AG04450 (cell line): Measurements from ENCODE around the gene LARGE1. TPM values are rescaled to one million over a fixed set of nuclear protein-coding genes. Genes with fewer than 3 reads are reported as not detected.
A peak's percentile ranks its signal among the peaks of the same experiment; 100 is the strongest.

ENCODE experiments used
- CTCF ChIA-PET: fragments of 300-600, 350-600 bp; formaldehyde crosslinking; extraction: SDS; loops from one replicate; lab custom pipeline; 2022; ENCODE audit warnings: antibody characterized with exemption, inconsistent platforms; lab: Charles Lee
- POLR2A ChIA-PET: fragments of 350-600 bp; formaldehyde crosslinking; extraction: SDS; loops from one replicate; lab custom pipeline; 2021; ENCODE audit warnings: antibody characterized with exemption, inconsistent platforms; lab: Yijun Ruan, JAX
- DNase-seq: peaks from one replicate; pipeline ENCODE4 v3.0.0-alpha.2; 2011; ENCODE audit warnings: low read depth, low spot score
- H3K27ac ChIP-seq: one replicate; pipeline ENCODE4 v1.5.1; 2012; ENCODE audit warnings: low read depth, low read length, control low read depth
- H3K27me3 ChIP-seq: one replicate; pipeline ENCODE4 v1.6.0; 2012; ENCODE audit warnings: low read length; ENCODE audit not compliant: control insufficient read depth, insufficient read depth
- H3K4me3 ChIP-seq: 2 replicates; pipeline ENCODE4 v1.5.1; 2011; ENCODE audit warnings: mild to moderate bottlenecking, low read depth, low read length, control low read depth
- H3K9me3 ChIP-seq: 2 replicates; pipeline ENCODE4 v1.5.1; 2012; ENCODE audit warnings: low read length; ENCODE audit not compliant: control insufficient read depth, insufficient read depth
- CTCF ChIP-seq: IDR thresholded peaks from 2 replicates; pipeline ENCODE4 v1.5.1; 2011; ENCODE audit warnings: low read depth, low read length, control low read depth, inconsistent platforms
- polyA plus RNA-seq: library from polyadenylated mRNA; depleted of rRNA; stranded (reverse); fragments of >200 nt; gene quantifications from 2 replicates; pipeline ENCODE4 v1.2.3, GENCODE V29; 2011

LARGE1 gene
- polyA plus RNA-seq, 1 experiment = 8.4 TPM

GRCh38 chr22:33786149-33786548, 134.1 kb downstream of the LARGE1 start:
- Histone ChIP-seq H3K9me3 (peaks cover 8% of the 10 kb centered on the region), H3K27me3 (no peaks in the 10 kb centered on the region), H3K27ac (no peak overlapping the region), H3K4me3 (no peak overlapping the region)
- no peak for DNase-seq
- POLR2A ChIA-PET = interaction anchor here (0.7 kb wide), 1 partner anchor 21 kb away, joined by 3 read pairs; no protein-coding TSS in a partner anchor
- CTCF ChIA-PET = no interaction called here
- TF ChIP-seq CTCF = no peak

- H3K9me3 ChIP-seq = peaks cover 8% of the 10 kb centered on the region
- H3K27ac ChIP-seq = no peak overlapping the region
- CTCF ChIA-PET = no interaction called here
- TF ChIP-seq CTCF = no peak
- peak; percentile 49 for DNase-seq
- POLR2A ChIA-PET = no interaction called here
- H3K27me3 ChIP-seq = no peaks in the 10 kb centered on the region
- H3K4me3 ChIP-seq = no peak overlapping the region
Observed at GRCh38 chr22:33785283-33785968, 134.8 kb downstream of the LARGE1 start.

- no peaks in the 10 kb centered on the region for H3K27me3 ChIP-seq
- H3K9me3 ChIP-seq = no peaks in the 10 kb centered on the region
- POLR2A ChIA-PET = no interaction called here
- TF ChIP-seq CTCF = no peak
- peak; percentile 20 for DNase-seq
- CTCF ChIA-PET = no interaction called here
- H3K4me3 ChIP-seq = no peak overlapping the region
- no peak overlapping the region for H3K27ac ChIP-seq
Observed at GRCh38 chr22:33781411-33781810, 138.9 kb downstream of the LARGE1 start.

- ChIA-PET POLR2A (no interaction called here), CTCF (no interaction called here)
- no peak for DNase-seq
- no peak for TF ChIP-seq CTCF
- Histone ChIP-seq H3K4me3 (no peak overlapping the region), H3K9me3 (no peaks in the 10 kb centered on the region), H3K27ac (no peak overlapping the region), H3K27me3 (no peaks in the 10 kb centered on the region)
Observed at GRCh38 chr22:33780531-33781136, 139.6 kb downstream of the LARGE1 start.

GRCh38 chr22:33779243-33779642, 141.0 kb downstream of the LARGE1 start:
- no peak for TF ChIP-seq CTCF
- CTCF ChIA-PET = no interaction called here
- POLR2A ChIA-PET = no interaction called here
- Histone ChIP-seq H3K27ac (no peak overlapping the region), H3K4me3 (no peak overlapping the region), H3K9me3 (no peaks in the 10 kb centered on the region), H3K27me3 (no peaks in the 10 kb centered on the region)
- DNase-seq = no peak
